Suprapubic skin (tissue), 3 donors: ENCODE results near the gene SH3BGRL2.
"Not testable (repeated sequence)": the region's sequence is repeated elsewhere in the genome, so short reads cannot be mapped to it uniquely, and the experiment has no call there.

Experiments used
- EP300 ChIP-seq: sonication (generic); formaldehyde crosslinking; IDR thresholded peaks from one replicate; pipeline ENCODE4 v1.6.1; 2017; ENCODE audit warnings: antibody characterized with exemption
- POLR2A ChIP-seq, 2 donors: fragments of 450-650 bp; IDR thresholded peaks; one replicate each; pipeline ENCODE4 v1.6.1; 2017; ENCODE audit warnings: antibody characterized with exemption in 2 of 2, mild to moderate bottlenecking in 2 of 2, moderate library complexity in 2 of 2
- TF ChIP-seq, protein P1 (sequence below), 2 donors: fragments of 200-600 bp in 1 of 2; fragments of 450-650 bp in 1 of 2; sonication (generic) in 1 of 2; IDR thresholded peaks; one replicate each; pipeline ENCODE4 v1.5.1; 2016 to 2019; ENCODE audit warnings: antibody characterized with exemption in 2 of 2, mild to moderate bottlenecking in 1 of 2, moderate library complexity in 1 of 2

DNA sequence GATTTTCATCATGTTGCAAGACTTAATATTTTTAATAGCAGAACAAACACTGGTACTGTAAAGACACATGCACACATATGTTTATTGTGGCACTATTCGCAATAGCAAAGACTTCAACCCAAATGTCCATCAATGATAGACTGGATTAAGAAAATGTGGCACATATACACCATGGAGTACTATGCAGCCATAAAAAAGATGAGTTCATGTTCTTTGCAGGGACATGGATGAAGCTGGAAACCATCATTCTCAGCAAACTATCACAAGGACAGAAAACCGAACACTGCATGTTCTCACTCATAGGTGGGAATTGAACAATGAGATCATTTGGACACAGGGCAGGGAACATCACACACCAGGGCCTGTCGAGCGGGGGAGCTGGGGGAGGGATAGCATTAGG lies 51.6 kb downstream of the SH3BGRL2 start:
- TF ChIP-seq, protein P1, sequence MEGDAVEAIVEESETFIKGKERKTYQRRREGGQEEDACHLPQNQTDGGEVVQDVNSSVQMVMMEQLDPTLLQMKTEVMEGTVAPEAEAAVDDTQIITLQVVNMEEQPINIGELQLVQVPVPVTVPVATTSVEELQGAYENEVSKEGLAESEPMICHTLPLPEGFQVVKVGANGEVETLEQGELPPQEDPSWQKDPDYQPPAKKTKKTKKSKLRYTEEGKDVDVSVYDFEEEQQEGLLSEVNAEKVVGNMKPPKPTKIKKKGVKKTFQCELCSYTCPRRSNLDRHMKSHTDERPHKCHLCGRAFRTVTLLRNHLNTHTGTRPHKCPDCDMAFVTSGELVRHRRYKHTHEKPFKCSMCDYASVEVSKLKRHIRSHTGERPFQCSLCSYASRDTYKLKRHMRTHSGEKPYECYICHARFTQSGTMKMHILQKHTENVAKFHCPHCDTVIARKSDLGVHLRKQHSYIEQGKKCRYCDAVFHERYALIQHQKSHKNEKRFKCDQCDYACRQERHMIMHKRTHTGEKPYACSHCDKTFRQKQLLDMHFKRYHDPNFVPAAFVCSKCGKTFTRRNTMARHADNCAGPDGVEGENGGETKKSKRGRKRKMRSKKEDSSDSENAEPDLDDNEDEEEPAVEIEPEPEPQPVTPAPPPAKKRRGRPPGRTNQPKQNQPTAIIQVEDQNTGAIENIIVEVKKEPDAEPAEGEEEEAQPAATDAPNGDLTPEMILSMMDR (IDR thresholded peaks at IDR 0.05), result not testable (repeated sequence)
- TF ChIP-seq EP300; POLR2A (IDR thresholded peaks at IDR 0.05): not testable (repeated sequence)
